ENCODE measurements around the gene GPR162. TPM values are rescaled to one million over a fixed set of nuclear protein-coding genes. Genes with fewer than 3 reads are reported as not detected.
A peak's percentile ranks its signal among the peaks of the same experiment; 100 is the strongest.

GPR162 gene
- total RNA-seq, 1 experiment from 2014 or later = 2.3 TPM

DNA sequence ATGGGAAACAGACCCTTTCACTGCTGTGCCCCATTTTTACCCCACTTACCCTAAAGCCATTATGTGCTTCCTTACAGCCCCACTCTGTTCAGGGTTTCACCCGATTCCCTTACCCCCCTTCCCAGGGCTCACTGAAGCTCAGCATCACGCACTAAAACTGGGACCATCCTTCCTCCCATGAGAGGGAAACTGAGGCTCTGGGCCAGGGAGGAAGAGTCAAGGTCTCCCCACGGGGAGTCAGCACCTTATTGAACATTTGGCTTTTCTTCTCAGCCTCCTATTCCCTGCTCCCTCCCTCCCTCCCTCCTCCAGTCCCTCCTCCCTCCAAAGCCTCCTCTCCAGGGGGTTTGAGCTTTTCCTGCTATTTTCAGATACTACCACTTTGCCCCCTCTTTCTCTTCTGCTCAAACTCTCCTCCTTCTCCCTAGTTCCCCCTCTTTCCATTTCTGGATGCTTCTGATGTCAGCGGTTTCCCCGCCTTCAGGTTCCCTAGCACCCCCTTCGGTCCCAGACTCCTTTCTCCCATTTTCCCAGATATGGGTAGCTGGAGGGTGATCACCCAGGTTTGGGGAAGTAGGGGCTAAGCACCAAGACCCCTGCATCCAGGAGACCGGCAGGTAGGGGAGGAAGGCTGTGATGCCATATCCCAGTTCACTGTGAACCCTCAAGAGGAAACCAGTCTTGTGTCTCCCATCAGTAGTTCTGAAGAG, 960 bp downstream of the GPR162 start:
- H3K27ac ChIP-seq (ENCODE audit: low read depth, low read length) = no peak overlapping the region; the same call in 1 of the 2 replicates
- H3K36me3 ChIP-seq (ENCODE audit: control insufficient read depth in 1 of 2, insufficient read depth in 2 of 2, low read length in 2 of 2) = no peaks in the 10 kb centered on the region
- H3K4me1 ChIP-seq (ENCODE audit: control insufficient read depth in 1 of 2, insufficient read depth in 2 of 2, low read length in 2 of 2) = peaks cover 20 to 43% of the 10 kb centered on the region in 2 experiments
- H3K27me3 ChIP-seq (ENCODE audit: insufficient read depth, low read length) = peaks cover 6% of the 10 kb centered on the region; the same call in 1 of the 2 replicates
- no peak for DNase-seq (ENCODE audit: low read depth, low spot score)
- CTCF ChIA-PET = interaction anchor here (0.9 to 2.3 kb wide), 4 partner anchors 12 to 69 kb away, joined by 3 to 10 read pairs (median 6); partner anchors contain the start of genes MLF2 and USP5
- H3K9me2 ChIP-seq (ENCODE audit: insufficient read depth) = no peaks in the 10 kb centered on the region
- no peaks in the 10 kb centered on the region for H4K20me1 ChIP-seq (ENCODE audit: insufficient read depth)
- H3K9ac ChIP-seq (ENCODE audit: low read length) = no peak overlapping the region
- H3K9me3 ChIP-seq (ENCODE audit: control insufficient read depth in 1 of 2, insufficient read depth in 1 of 2, low read depth in 1 of 2, low read length in 2 of 2) = no peaks in the 10 kb centered on the region
- intact Hi-C loops (cut with micrococcal nuclease) = no loop called here
- RAD21 ChIA-PET (ENCODE audit: low non-redundant PET in 1 of 2, low total read pairs in 2 of 2, uncharacterized antibody in 2 of 2, unreplicated experiment in 2 of 2) = no interaction called here
- POLR2A ChIA-PET = no interaction called here
- H2AFZ ChIP-seq (ENCODE audit: low read depth, low read length, poor library complexity, severe bottlenecking) = no peak overlapping the region
- ATAC-seq = no peak
- TF ChIP-seq CTCF (IDR thresholded peaks at IDR 0.05 in 2 of 3, conservative IDR thresholded peaks at IDR 0.05 in 1 of 3; ENCODE audit: borderline replicate concordance in 1 of 3, insufficient read depth in 1 of 3, low read depth in 2 of 3, low read length in 2 of 3) = no peak
- TF ChIP-seq, protein P1, sequence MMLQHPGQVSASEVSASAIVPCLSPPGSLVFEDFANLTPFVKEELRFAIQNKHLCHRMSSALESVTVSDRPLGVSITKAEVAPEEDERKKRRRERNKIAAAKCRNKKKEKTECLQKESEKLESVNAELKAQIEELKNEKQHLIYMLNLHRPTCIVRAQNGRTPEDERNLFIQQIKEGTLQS (IDR thresholded peaks at IDR 0.05) = no peak
- no peak for TF ChIP-seq FOSL1 (IDR thresholded peaks at IDR 0.05; ENCODE audit: low read depth)
- no peak for TF ChIP-seq EZH2 (IDR thresholded peaks at IDR 0.05)
- no peak for TF ChIP-seq POLR2AphosphoS5 (IDR thresholded peaks at IDR 0.05; ENCODE audit: low read depth, low read length)
- no peak for TF ChIP-seq YY1 (IDR thresholded peaks at IDR 0.05; ENCODE audit: extremely low read depth, insufficient replicate concordance, low read depth, low read length)
- no peak for TF ChIP-seq ZFX (IDR thresholded peaks at IDR 0.05)
- no peak for TF ChIP-seq SIN3A (IDR thresholded peaks at IDR 0.05; ENCODE audit: low read depth)
- TF ChIP-seq EGR1 (IDR thresholded peaks at IDR 0.05; ENCODE audit: low read depth) = no peak
- TF ChIP-seq JUND (IDR thresholded peaks at IDR 0.05) = no peak
- TF ChIP-seq RAD21 (IDR thresholded peaks at IDR 0.05; ENCODE audit: low read depth) = no peak
- no peak for TF ChIP-seq SRF (IDR thresholded peaks at IDR 0.05; ENCODE audit: low read depth)
- no peak for TF ChIP-seq SP1 (IDR thresholded peaks at IDR 0.05; ENCODE audit: low read depth)
- TF ChIP-seq ELF1 (IDR thresholded peaks at IDR 0.05; ENCODE audit: borderline replicate concordance, low read depth) = no peak
- TF ChIP-seq, protein P2, sequence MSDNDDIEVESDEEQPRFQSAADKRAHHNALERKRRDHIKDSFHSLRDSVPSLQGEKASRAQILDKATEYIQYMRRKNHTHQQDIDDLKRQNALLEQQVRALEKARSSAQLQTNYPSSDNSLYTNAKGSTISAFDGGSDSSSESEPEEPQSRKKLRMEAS (IDR thresholded peaks at IDR 0.05) = no peak
- TF ChIP-seq, protein P3, sequence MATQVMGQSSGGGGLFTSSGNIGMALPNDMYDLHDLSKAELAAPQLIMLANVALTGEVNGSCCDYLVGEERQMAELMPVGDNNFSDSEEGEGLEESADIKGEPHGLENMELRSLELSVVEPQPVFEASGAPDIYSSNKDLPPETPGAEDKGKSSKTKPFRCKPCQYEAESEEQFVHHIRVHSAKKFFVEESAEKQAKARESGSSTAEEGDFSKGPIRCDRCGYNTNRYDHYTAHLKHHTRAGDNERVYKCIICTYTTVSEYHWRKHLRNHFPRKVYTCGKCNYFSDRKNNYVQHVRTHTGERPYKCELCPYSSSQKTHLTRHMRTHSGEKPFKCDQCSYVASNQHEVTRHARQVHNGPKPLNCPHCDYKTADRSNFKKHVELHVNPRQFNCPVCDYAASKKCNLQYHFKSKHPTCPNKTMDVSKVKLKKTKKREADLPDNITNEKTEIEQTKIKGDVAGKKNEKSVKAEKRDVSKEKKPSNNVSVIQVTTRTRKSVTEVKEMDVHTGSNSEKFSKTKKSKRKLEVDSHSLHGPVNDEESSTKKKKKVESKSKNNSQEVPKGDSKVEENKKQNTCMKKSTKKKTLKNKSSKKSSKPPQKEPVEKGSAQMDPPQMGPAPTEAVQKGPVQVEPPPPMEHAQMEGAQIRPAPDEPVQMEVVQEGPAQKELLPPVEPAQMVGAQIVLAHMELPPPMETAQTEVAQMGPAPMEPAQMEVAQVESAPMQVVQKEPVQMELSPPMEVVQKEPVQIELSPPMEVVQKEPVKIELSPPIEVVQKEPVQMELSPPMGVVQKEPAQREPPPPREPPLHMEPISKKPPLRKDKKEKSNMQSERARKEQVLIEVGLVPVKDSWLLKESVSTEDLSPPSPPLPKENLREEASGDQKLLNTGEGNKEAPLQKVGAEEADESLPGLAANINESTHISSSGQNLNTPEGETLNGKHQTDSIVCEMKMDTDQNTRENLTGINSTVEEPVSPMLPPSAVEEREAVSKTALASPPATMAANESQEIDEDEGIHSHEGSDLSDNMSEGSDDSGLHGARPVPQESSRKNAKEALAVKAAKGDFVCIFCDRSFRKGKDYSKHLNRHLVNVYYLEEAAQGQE (IDR thresholded peaks at IDR 0.05; ENCODE audit: low read depth) = no peak
- no peak for TF ChIP-seq CBX3 (IDR thresholded peaks at IDR 0.05; ENCODE audit: low read depth)
- no peak for TF ChIP-seq TCF7L2 (IDR thresholded peaks at IDR 0.05; ENCODE audit: borderline replicate concordance, extremely low read depth, insufficient read depth, insufficient read length)
- TF ChIP-seq ZNF274 (IDR thresholded peaks at IDR 0.05; ENCODE audit: low read depth, low read length) = no peak
- TF ChIP-seq ZBTB33 (IDR thresholded peaks at IDR 0.05; ENCODE audit: extremely low read depth, insufficient replicate concordance, low read length) = no peak
- no TSS peak for BruUV-seq (replicated peaks)
- H3K4me2 ChIP-seq (ENCODE audit: low read length) = peak overlapping the region; percentile 83
- peak overlapping the region; percentile 43 to 50; a peak in 2 of 4 replicates for H3K4me3 ChIP-seq (replicated peaks in 1 of 2; ENCODE audit: low read depth in 1 of 2, low read length in 2 of 2)
- H3K79me2 ChIP-seq (ENCODE audit: insufficient read depth, low read length) = peaks cover 7% of the 10 kb centered on the region; the same call in 1 of the 2 replicates

Measured in HCT116 (cell line).